HG03439 (cell line): Measurements from ENCODE around the gene PPFIBP2.

Experiments used
- ATAC-seq: cut with Tn5 transposase; IDR thresholded peaks from one replicate; pipeline ENCODE4 v1.9.1; 2021; ENCODE audit warnings: mild to moderate bottlenecking, moderate library complexity; ENCODE audit not compliant: unreplicated experiment

Gene PPFIBP2

DNA sequence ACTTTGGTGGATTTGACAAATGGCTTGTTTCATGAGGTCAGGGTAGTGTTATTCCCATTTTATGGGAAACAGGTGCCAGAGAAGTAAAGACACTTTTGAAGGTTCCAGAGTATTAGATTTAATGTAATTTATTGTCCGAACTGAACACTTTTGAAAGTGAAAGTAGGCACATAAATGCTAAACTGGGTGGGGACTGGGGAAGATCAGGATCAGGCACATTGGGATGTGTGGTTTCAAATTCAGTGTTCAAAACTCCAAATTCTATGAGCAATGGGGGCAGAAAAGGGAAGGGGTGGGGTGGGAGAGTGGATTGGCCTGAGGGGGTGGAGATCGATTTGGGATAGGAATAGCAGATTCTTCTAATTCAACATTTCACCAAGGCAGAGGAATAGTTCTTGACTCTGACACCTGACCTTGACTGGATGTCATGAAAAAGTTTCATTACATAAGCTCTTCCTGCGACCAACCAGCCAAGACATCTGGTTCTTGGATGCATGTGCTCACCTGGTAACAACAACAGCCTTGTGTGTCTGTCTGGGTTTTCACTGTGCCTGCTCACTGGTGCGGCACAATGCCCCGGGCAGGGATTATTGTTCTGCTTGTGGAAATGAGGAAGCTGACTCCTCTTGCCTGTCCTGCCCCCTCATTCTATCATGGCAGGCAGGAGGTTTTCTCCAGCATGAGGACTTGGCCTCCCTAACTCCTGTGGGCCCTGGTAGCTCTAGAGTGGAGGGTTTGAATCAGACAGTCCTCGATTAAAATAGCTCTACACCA is 10.8 kb downstream of the PPFIBP2 start:
- no peak for ATAC-seq

DNA sequence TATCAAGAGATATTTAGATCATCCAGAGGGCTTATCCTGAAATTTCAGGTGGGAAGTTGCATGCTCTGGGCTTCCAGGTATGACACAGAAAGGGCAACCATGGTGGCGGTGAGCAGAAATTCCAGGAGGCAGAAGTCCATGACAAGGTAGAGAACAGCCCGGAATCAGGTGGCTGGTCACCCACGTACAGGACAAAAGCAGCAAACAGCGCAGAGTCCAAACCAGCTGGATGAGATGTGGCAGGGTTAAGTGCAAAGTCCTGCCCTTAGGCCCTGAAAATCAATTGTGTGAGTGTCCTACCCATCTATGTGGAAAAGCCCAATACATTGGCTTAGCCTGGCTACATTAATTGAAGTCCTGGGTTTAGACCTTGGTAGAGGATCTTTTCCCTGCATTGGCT is 11.6 kb downstream of the PPFIBP2 start:
- no peak for ATAC-seq

GRCh38 chr11:7527029-7527428 is 13.2 kb downstream of the PPFIBP2 start:
- ATAC-seq = no peak

- no peak for ATAC-seq
These were observed 14.8 kb downstream of the PPFIBP2 start for GRCh38 chr11:7528514-7529049.

- ATAC-seq = no peak
These were observed 16.3 kb downstream of the PPFIBP2 start for GRCh38 chr11:7530013-7530640.

GRCh38 chr11:7531011-7531410 is 17.2 kb downstream of the PPFIBP2 start:
- no peak for ATAC-seq

DNA sequence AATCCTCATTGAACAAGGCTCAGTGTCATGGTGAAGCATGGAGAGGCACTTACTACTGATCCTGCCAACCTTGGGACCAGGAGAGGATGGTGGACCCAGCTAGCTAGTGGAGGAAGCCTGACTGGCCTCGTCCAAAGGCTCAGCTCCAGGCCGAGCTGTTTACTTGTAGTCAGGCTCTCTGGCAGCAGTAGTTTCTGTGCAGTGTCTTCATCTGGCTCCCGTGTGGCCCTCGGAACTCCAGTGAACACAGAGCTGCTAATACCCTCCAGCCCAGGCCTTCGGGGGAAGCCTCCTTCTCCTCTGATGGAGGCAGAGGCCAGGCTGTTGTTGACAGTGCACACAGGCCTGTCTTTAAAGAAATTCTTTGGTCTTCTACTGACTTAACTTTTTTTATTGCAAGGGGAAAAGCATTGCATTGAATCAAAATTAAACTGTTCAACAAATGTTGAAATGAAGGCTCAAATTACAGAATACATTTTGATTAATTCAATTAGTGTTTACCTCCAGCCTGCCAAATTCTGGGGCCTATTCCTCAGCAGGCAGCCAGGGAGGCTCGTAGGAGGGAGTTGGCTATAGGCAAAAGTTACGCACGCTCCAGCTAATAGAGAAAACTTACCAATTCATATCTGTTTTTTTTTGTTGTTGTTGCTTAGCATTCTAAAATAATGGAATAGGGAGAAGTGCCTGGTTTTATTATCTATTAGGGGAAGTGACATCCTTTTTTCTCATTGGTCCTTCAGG is 18.8 kb downstream of the PPFIBP2 start:
- ATAC-seq = no peak

GRCh38 chr11:7533199-7534041 is 19.6 kb downstream of the PPFIBP2 start:
- no peak for ATAC-seq

DNA sequence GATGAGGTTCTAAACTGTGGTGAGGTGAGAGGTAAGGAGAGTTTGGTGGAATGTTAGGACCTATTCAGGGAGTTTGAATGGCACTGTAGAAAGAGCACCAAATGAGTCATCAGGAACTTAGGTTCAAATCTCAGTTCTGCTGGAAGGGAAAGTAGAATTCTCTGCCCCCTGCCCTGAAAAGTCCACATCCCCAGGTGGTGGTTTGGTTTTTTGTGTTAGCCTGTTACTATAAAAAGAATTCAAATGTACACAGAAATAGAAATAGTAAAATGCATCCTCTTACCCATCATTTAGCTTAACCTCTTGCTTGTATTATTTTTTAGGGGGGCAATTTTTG is 20.2 kb downstream of the PPFIBP2 start:
- no peak for ATAC-seq

DNA sequence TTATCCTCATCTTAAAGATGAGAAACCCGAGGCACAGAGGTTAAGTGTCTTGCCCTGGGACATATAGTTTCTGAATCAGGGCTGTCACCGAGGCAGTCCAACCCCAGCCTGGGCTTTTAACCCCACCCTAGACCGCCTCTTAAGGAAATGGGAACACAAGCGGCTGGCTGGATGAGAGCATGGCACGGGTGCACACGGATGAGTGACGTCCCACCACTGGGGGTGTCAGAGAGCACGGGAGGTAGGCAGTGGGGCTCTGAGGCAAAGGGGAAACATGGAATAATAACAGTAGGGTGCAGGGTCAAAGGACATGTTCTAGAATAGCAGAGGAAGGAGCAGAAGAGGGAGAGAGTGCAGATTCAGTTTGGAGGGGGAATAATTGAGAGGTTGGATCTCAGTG is 22.3 kb downstream of the PPFIBP2 start:
- ATAC-seq = no peak

DNA sequence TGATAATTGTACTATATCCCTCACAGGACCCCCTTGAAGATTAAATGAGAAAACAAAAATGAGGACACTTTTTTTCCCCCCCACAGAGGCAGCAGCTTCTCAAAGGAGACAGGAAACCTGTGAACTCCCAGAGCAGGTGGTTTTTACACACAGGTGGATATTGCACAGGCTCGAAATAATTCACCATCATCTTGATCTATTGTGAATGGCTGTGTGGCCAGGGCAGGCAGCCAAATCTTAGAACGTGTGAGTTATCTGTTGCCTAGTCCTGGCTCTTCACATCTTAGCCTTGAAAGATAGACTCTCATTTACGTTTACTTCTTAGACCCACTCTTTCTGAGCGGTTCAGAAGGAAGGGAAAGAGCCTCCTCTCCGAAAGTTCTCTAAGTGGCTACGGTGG is 23.5 kb downstream of the PPFIBP2 start:
- no peak for ATAC-seq

GRCh38 chr11:7538031-7538430 is 24.2 kb downstream of the PPFIBP2 start:
- ATAC-seq = no peak

DNA sequence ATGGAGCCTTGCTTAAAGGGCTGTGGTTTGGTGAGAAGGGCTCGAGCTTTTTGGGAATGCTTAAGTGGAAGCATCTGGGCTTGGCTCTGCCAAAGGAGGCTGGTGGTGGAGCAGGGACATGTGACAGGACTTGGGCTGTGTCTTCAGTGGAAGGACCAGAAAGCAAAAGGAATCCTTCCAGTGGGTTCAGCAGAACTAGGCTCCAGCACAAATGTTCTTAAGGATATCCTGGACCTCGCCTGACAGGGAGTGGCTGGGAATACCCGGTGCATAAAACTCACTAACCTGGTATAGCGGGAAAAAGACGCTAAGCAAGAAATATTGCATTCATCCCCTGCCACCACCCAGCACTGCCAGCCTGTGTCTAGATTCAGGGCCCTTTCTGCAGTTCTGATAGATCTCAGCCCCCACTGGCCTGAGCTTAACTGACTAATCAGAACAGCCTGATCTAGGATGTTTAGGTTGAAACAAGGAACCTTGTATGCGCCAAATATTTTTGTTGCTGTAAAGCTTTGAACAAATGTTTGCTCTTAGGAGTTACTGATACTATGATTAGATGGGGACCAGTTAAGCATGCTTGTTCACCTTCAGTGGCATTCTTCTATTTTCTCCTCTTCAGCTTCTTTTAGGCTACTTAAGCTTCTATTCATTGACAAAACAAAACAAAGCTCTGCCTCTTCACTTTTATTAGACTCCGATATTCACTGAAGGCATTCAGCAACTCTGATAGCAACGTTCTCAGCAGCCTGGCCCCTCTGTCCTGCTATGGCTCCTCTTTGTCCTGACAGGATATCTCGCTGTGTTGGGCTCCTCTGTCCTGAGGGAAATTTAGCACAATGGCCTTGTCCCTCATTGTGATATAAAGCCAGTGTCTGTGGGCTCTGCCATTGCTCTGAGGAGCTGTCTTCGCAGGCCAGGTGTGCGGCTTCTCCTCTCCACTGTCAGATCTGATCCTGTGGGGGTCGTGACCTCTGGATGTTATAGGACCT is 25.0 kb downstream of the PPFIBP2 start:
- ATAC-seq = no peak

DNA sequence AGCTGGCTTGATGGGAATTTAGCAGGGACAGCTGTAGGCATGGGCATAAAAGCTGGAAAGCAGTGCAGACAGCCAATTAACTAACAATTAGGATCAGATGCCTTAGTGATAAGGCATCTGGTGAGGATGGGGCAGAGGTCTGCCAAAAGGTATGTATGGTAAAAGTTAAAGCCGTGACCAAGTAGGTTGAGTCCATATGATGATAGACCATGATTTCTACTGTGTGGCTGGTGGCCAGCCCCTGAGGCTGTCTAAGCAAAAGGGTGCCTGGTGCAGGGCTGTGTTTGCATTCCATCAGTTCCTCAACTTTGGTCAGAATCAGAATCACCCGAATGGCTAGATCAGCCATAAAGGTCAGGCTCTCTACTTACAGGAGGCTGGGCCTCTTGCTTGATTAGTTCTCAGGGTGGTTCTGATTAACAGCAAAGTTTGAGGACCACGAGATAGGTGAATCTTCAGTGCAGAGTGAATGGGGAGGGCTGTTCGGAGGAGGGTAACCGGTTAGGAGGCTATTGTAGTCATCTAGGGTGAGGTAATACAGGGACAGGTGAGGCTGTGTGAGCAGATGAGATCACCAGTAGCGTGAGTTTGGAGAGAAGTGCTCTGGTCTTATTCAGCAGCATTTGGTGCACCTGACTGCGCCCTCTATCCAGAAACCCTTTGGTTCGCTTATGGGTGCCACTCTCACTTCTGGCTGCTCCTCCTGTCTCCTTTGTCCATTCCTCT is 27.2 kb downstream of the PPFIBP2 start:
- no peak for ATAC-seq

- ATAC-seq = no peak
These were observed 29.5 kb downstream of the PPFIBP2 start for GRCh38 chr11:7543302-7543701.

GRCh38 chr11:7544021-7544420 is 30.2 kb downstream of the PPFIBP2 start:
- no peak for ATAC-seq

DNA sequence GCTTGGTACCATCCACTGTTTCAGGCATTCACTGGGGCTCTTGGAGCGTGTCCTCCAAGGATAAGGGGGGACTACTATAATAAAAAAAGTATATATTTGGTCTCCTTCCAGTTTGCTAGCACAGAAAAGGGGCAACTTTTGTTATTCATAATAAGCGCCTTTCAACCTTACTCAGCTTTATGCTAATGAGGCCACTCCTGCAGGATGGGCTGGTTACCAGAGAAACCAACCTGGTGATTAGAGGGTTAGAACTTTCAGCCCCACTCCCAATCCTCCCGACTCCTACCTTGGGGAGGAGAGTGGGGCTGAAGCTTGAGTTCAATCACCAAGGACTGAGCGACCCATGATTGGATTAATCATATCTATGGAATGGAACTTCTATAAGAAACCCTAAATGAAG is 31.8 kb downstream of the PPFIBP2 start:
- no peak for ATAC-seq

- no peak for ATAC-seq
These were observed 32.6 kb downstream of the PPFIBP2 start for GRCh38 chr11:7546324-7546791.

DNA sequence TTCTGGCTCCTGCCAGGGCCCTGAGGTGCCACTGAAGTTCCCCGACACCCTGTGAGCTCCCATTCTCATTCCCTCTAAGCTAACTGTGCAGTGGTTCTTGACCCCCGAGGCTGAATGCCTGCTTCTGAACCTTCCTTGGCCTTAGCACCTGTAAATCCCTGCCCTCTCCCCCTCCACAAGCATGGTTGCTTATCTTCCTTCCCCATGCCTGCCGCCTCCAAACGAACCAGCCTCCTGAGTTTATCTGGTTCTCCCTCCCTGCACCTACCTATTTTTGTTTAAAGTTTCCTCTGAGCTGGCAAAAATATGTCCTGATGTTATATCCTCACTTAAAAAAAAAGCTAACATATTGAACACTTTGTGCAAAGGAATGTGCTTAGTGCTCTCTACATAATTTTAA is 33.9 kb downstream of the PPFIBP2 start:
- no peak for ATAC-seq
